Astrocyte (in vitro differentiated cells and primary cell): ENCODE data around the gene SLC19A1.

Experiments used
- CTCF ChIP-seq: IDR thresholded peaks from 2 replicates; pipeline ENCODE4 v1.5.1; 2011; ENCODE audit warnings: low read depth, mild to moderate bottlenecking, inconsistent platforms, low read length, moderate library complexity; ENCODE audit not compliant: insufficient read depth
- EZH2 ChIP-seq: IDR thresholded peaks from 2 replicates; pipeline ENCODE4 v1.6.1; 2012; ENCODE audit warnings: mild to moderate bottlenecking, low read length, inconsistent platforms; ENCODE audit not compliant: insufficient read depth

DNA sequence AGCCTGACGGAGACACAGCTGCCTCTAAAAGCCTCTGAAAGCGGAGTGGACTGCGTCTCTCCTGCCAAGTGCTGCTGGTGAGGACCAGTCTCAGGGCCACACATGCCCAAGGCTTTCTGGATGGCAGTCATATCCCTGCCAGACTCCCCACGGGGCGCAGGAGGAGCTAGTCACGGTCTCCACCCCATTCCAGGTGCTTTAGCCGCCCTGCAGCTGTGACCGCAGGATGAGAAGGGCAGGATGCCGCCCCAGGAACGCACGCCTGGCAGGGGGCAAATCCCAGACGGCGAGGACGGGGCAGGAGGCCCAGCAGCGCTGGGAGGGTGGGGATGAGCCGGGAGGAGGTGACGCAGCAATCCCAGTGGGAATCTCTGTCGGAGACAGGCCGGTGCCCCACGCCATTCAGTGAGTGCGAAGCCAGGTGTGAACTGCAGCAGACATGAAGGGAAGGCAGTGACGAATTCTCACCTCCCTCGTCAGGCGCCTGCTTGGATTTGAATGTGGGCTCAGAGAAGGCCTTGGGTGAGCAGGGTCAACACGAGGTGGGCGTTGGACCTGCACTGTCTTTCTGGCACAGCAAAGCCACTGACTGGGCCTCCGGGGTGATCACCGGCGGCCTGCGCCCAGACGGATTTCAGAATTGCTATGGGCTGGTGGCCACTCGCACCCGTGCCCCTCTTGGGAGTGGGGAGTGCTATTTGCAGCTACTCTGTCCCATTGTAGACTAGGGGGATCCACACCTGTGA, 38.5 kb upstream of the SLC19A1 start:
- TF ChIP-seq CTCF (no peak), EZH2 (no peak)
